ENCODE results near the gene SH2D2A.

SH2D2A gene

GRCh38 chr1:156788136-156788535 lies 28.5 kb downstream of the SH2D2A start:
- H3K4me3 ChIP-seq (ENCODE audit: control insufficient read depth, low read depth, low read length) = no peak overlapping the region
- DNase-seq (ENCODE audit: low read depth) = no peak
- TF ChIP-seq CTCF (IDR thresholded peaks at IDR 0.05; ENCODE audit: control insufficient read depth, insufficient read depth, low read depth, low read length, missing control alignments) = no peak

GRCh38 chr1:156786640-156787039 lies 30.0 kb downstream of the SH2D2A start:
- no peak overlapping the region for H3K4me3 ChIP-seq (ENCODE audit: control insufficient read depth, low read depth, low read length)
- no peak for DNase-seq (ENCODE audit: low read depth)
- no peak for TF ChIP-seq CTCF (IDR thresholded peaks at IDR 0.05; ENCODE audit: control insufficient read depth, insufficient read depth, low read depth, low read length, missing control alignments)

GRCh38 chr1:156785458-156785857 lies 31.2 kb downstream of the SH2D2A start:
- H3K4me3 ChIP-seq (ENCODE audit: control insufficient read depth, low read depth, low read length) = no peak overlapping the region
- DNase-seq (ENCODE audit: low read depth) = no peak
- no peak for TF ChIP-seq CTCF (IDR thresholded peaks at IDR 0.05; ENCODE audit: control insufficient read depth, insufficient read depth, low read depth, low read length, missing control alignments)

- DNase-seq (ENCODE audit: low read depth) = no peak
- TF ChIP-seq CTCF (IDR thresholded peaks at IDR 0.05; ENCODE audit: control insufficient read depth, insufficient read depth, low read depth, low read length, missing control alignments) = no peak
- no peak overlapping the region for H3K4me3 ChIP-seq (ENCODE audit: control insufficient read depth, low read depth, low read length)
Measured at GRCh38 chr1:156781585-156782186, 35.0 kb downstream of the SH2D2A start.

- TF ChIP-seq CTCF (IDR thresholded peaks at IDR 0.05; ENCODE audit: control insufficient read depth, insufficient read depth, low read depth, low read length, missing control alignments) = no peak
- H3K4me3 ChIP-seq (ENCODE audit: control insufficient read depth, low read depth, low read length) = no peak overlapping the region
- DNase-seq (ENCODE audit: low read depth) = no peak
Measured at GRCh38 chr1:156777573-156777972, 39.1 kb downstream of the SH2D2A start.

GRCh38 chr1:156776942-156777341 lies 39.7 kb downstream of the SH2D2A start:
- no peak for DNase-seq (ENCODE audit: low read depth)

More at GRCh38 chr1:156776942-156777341, 39.7 kb downstream of the SH2D2A start:
- TF ChIP-seq CTCF (IDR thresholded peaks at IDR 0.05; ENCODE audit: control insufficient read depth, insufficient read depth, low read depth, low read length, missing control alignments) = no peak
- H3K4me3 ChIP-seq (ENCODE audit: control insufficient read depth, low read depth, low read length) = no peak overlapping the region

All from AG09309 (cell line).